K562 (cell line): ENCODE results near the gene PNCK. TPM values are rescaled to one million over a fixed set of nuclear protein-coding genes. Genes with fewer than 3 reads are reported as not detected.

Source experiments
- ATAC-seq: fragments of 200-7000 bp; cut with Tn5 transposase; 3 replicates; pipeline ENCODE4 v1.9.1; 2020; ENCODE audit warnings: moderate library complexity
- BruUV-seq: library from RNA; stranded (reverse); fragments of 400-500 nt; replicated peaks from 2 replicates; lab custom pipeline; 2021; lab: Mats Ljungman, UMichigan
- CTCF ChIA-PET: fragments of 300-600 bp; formaldehyde crosslinking; extraction: SDS; loops from one replicate; lab custom pipeline; 2021; ENCODE audit warnings: low intra/inter-chr PET ratio; lab: Yijun Ruan, JAX
- POLR2A ChIA-PET: fragments of 300-600, 350-650 bp; sonication (Branson Sonifier 250); formaldehyde crosslinking; extraction: SDS; loops from one replicate; lab custom pipeline; 2021; ENCODE audit warnings: antibody characterized with exemption, inconsistent platforms; lab: Yijun Ruan, JAX
- DNase-seq, 4 experiments: peaks; one replicate each; pipeline versions ENCODE4 v3.0.0 to v3.0.0-alpha.2; 2011 to 2018; ENCODE audit warnings: low spot score in 3 of 4, mixed read lengths in 3 of 4; ENCODE audit errors: extremely low read depth in 1 of 4
- FAIRE-seq: peaks from 2 replicates; lab custom pipeline; 2011; peaks lifted over from hg19 to GRCh38; lab: Jason Lieb, UNC
- H2AFZ ChIP-seq: 2 replicates; pipeline ENCODE4 v1.6.0; 2011; ENCODE audit warnings: low read depth, low read length, control low read depth, inconsistent platforms
- H3K27ac ChIP-seq: fragments of 200-600 bp; 3 replicates; pipeline ENCODE4 v1.8.0; 2011; ENCODE audit warnings: low read depth, mild to moderate bottlenecking, control low read depth, inconsistent platforms, low read length, moderate library complexity, mixed read lengths; ENCODE audit errors: extremely low read depth
- H3K27me3 ChIP-seq, 2 experiments: fragments of 300-600 bp in 1 of 2; 2 replicates in 1 of 2; 3 replicates in 1 of 2; pipeline versions ENCODE4 v1.6.0 to v1.8.0; 2011; ENCODE audit warnings: inconsistent platforms in 2 of 2, low read length in 2 of 2, mild to moderate bottlenecking in 1 of 2, mixed read lengths in 1 of 2, moderate library complexity in 1 of 2; ENCODE audit not compliant: control insufficient read depth in 2 of 2, insufficient read depth in 2 of 2
- H3K36me3 ChIP-seq: fragments of 300-600 bp; 3 replicates; pipeline ENCODE4 v1.8.0; 2011; ENCODE audit warnings: mild to moderate bottlenecking, low read length, inconsistent platforms; ENCODE audit not compliant: control insufficient read depth, insufficient read depth
- H3K4me1 ChIP-seq, 2 experiments: fragments of 200-600 bp in 1 of 2; replicated peaks in 1 of 2; 2 replicates in 1 of 2; 3 replicates in 1 of 2; pipeline versions ENCODE4 v1.5.1 to v1.8.0; 2011; ENCODE audit warnings: inconsistent platforms in 2 of 2, low read length in 2 of 2, mild to moderate bottlenecking in 1 of 2, mixed read lengths in 1 of 2, moderate library complexity in 1 of 2; ENCODE audit not compliant: control insufficient read depth in 2 of 2, insufficient read depth in 2 of 2
- H3K4me2 ChIP-seq: 2 replicates; pipeline ENCODE4 v1.6.1; 2011; ENCODE audit warnings: low read length, control low read depth, inconsistent platforms, mixed read lengths; ENCODE audit not compliant: insufficient read depth
- H3K4me3 ChIP-seq: fragments of 200-600 bp; sonication (generic), shearing (Covaris generic); 2 replicates; pipeline ENCODE4 v1.5.1; 2016; ENCODE audit warnings: control low read depth, inconsistent platforms
- H3K79me2 ChIP-seq: fragments of 200-600 bp; 3 replicates; pipeline ENCODE4 v1.8.0; 2011; ENCODE audit warnings: low read length, inconsistent platforms; ENCODE audit not compliant: control insufficient read depth, insufficient read depth
- H3K9ac ChIP-seq, 2 experiments: 2 replicates each; pipeline versions ENCODE4 v1.6.0 to v1.6.1; 2011; ENCODE audit warnings: low read depth in 2 of 2, low read length in 2 of 2, control low read depth in 1 of 2, inconsistent platforms in 1 of 2, mild to moderate bottlenecking in 1 of 2, mixed read lengths in 1 of 2; ENCODE audit not compliant: insufficient read depth in 1 of 2
- H3K9me1 ChIP-seq: one replicate; pipeline ENCODE4 v1.6.0; 2011; ENCODE audit warnings: inconsistent platforms, mild to moderate bottlenecking, low read length, moderate library complexity; ENCODE audit not compliant: control insufficient read depth, insufficient read depth
- H3K9me3 ChIP-seq: replicated peaks from 2 replicates; pipeline ENCODE4 v1.5.1; 2011; ENCODE audit warnings: low read depth, low read length, inconsistent platforms; ENCODE audit not compliant: control insufficient read depth, insufficient read depth
- H4K20me1 ChIP-seq: replicated peaks from 2 replicates; pipeline ENCODE4 v1.6.1; 2011; ENCODE audit warnings: low read length, inconsistent platforms, mixed read lengths; ENCODE audit not compliant: control insufficient read depth, insufficient read depth
- CEBPB ChIP-seq: fragments of 450-650 bp; IDR thresholded peaks from 2 replicates; pipeline ENCODE4 v1.6.1; 2016; ENCODE audit warnings: missing genetic modification characterization, missing compliant biosample characterization
- CEBPG ChIP-seq, 3 experiments: fragments of 200-800 bp in 1 of 3; sonication (Bioruptor generic) in 1 of 3; sonication (generic) in 1 of 3; formaldehyde crosslinking in 1 of 3; IDR thresholded peaks in 2 of 3; conservative IDR thresholded peaks in 1 of 3; 2 replicates each; pipeline versions ENCODE4 v1.6.1 to v1.8.0; 2016 to 2022; ENCODE audit warnings: missing compliant biosample characterization in 2 of 3, missing genetic modification characterization in 2 of 3, mild to moderate bottlenecking in 1 of 3, missing genetic modification reagents in 1 of 3
- PATZ1 ChIP-seq: fragments of 250-450 bp; sonication (Bioruptor Pico); IDR thresholded peaks from 2 replicates; pipeline ENCODE4 v1.5.0; 2020; ENCODE audit warnings: mild to moderate bottlenecking, borderline replicate concordance
- WGBS: fragments of 100-300 bp; shearing (Covaris generic); methylation state at CpG from one replicate; pipeline ENCODE4 v1.1.6; 2016; ENCODE audit warnings: low coverage, mixed read lengths; ENCODE audit not compliant: insufficient coverage; ENCODE audit errors: missing lambda C conversion rate; 5-methylcytosine and 5-hydroxymethylcytosine counted together
- in situ Hi-C: fragments of 300-500 bp; cut with MboI; formaldehyde crosslinking; loops from 4 replicates; pipeline ENCODE4 v1.15.0; 2018; ENCODE audit warnings: inconsistent platforms, mixed read lengths
- intact Hi-C: fragments of 100-400 bp; cut with micrococcal nuclease; formaldehyde crosslinking; loops from 2 replicates; pipeline ENCODE4 v1.14.2; 2022
- polyA plus RNA-seq, 8 experiments: library from polyadenylated mRNA; depleted of rRNA in 4 of 8; stranded (reverse) in 5 of 8; unstranded in 3 of 8; fragments of >200 nt; fragmentation: Nextera tagmentation in 2 of 8; fragmentation: Illumina TruSeq in 1 of 8; extraction: Ambion mirVana in 2 of 8; extraction: Trizol in 1 of 8; gene quantifications; 2 replicates each; pipeline versions ENCODE4 v1.2.1 to v1.2.3, GENCODE V29; 2011 to 2014; ENCODE audit warnings: inconsistent platforms in 1 of 8, missing spikeins in 1 of 8
- total RNA-seq, 7 experiments: library from RNA; depleted of rRNA in 6 of 7; stranded (reverse); fragments of >200 nt in 6 of 7; fragmentation: Illumina TruSeq in 2 of 7; extraction: Trizol in 2 of 7; gene quantifications; 2 replicates each; pipeline versions ENCODE4 v1.2.1 to v1.2.3, GENCODE V29; 2011 to 2021; ENCODE audit warnings: low replicate concordance in 1 of 7

The PNCK gene
- total and polyA plus RNA-seq, 9 of the 15 experiments (the other 6 are each of a cell fraction or from before 2014, with no cell fraction given) = 0.13 to 7.5 (median 1.2) TPM; not detected in 1

GRCh38 chrX:153645921-153646488, 27.6 kb downstream of the PNCK start:
- intact Hi-C loops = loop anchor here (5.0 kb wide), 3 partner anchors 34 to 109 kb away; no protein-coding TSS in a partner anchor
- Histone ChIP-seq H2AFZ (no peak overlapping the region), H3K4me2 (no peak overlapping the region), H3K27ac (no peak overlapping the region), H3K36me3 (no peaks in the 10 kb centered on the region), H3K4me1 (peaks cover 7 to 80% of the 10 kb centered on the region in 2 experiments; a peak in 3 of 5 replicates), H3K9ac (peak overlapping the region in 1 of 2 experiments; percentile 69; a peak in 1 of 4 replicates)
- no peak for FAIRE-seq
- no TSS peak for BruUV-seq
- no peak for TF ChIP-seq PATZ1 (CRISPR knock-in tag)
- TF ChIP-seq CEBPG (CRISPR knock-in tag; IDR thresholded peaks at IDR 0.05) = 0 out of 2 replicates have a peak, but pooled peaks have one; percentile 25
- TF ChIP-seq CEBPG (tag; conservative IDR thresholded peaks at IDR 0.05 in 1 of 2, IDR thresholded peaks at IDR 0.05 in 1 of 2) = no peak
- peak; percentile 57; the same call in 1 of the 2 replicates for TF ChIP-seq CEBPB (tag)
- TF ChIP-seq, all 486 proteins: peak for 2
- Histone ChIP-seq H3K79me2 (no peaks in the 10 kb centered on the region), H4K20me1 (no peaks in the 10 kb centered on the region), H3K9me1 (no peaks in the 10 kb centered on the region), H3K4me3 (no peak overlapping the region), H3K27me3 (peaks cover 0 to 2% of the 10 kb centered on the region in 2 experiments; a peak in 1 of 5 replicates), H3K9me3 (no peaks in the 10 kb centered on the region)
- ATAC-seq (no peak), DNase-seq (no peak)
- ChIA-PET CTCF (no interaction called here), POLR2A (interaction anchor here (0.6 kb wide), 2 partner anchors 96 to 895 kb away, joined by 4 read pairs; no protein-coding TSS in a partner anchor)
- WGBS = 32% methylated on average over 6 of the region's 10 CpGs
- in situ Hi-C loops = no loop called here
